ENCODE measurements around the gene DNAJA3.

Gene DNAJA3

DNA sequence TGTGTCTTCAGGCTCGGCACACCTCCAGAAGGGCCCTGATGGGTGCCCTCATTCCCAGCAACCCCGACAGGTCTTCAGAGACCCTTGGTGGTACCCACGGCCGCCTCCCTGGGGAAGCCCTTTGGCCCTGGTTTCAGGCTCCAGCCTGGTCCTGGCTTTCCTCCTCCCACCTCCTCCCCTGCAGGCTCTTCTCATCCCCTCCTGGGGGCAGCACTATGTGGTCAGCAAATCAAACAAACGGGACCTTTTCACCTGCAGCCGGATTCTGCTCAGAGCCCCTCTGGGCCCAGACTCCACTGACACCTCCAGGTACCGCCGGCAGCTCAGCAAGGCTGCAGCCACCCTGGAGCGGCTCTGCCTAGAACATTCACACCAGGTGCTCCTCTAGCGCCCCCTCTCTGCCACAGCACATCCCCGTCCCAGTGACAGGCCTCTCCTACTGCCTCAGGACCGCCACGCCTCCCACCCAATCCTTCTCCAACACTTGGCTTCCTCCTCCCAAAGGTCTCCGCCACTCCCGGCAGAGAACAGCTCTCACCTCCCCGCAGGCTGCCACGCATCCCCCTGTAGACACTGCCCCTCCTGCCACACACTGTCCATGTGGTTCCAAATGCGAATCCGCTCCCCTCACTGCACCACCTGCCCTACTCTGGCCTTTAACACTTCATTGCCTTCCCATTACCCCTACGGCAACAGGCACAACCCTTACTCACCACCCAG, 21.3 kb upstream of the DNAJA3 start:
- POLR2A ChIA-PET, result interaction anchor here (0.6 to 2.1 kb wide), 2 partner anchors 12 to 31 kb away, joined by 3 to 5 read pairs; partner anchors contain the start of gene CORO7
- peak; percentile 44; the same call in 1 of the 2 replicates for TF ChIP-seq HDGF (IDR thresholded peaks at IDR 0.05; ENCODE audit: borderline replicate concordance)
- TF ChIP-seq, protein P1, sequence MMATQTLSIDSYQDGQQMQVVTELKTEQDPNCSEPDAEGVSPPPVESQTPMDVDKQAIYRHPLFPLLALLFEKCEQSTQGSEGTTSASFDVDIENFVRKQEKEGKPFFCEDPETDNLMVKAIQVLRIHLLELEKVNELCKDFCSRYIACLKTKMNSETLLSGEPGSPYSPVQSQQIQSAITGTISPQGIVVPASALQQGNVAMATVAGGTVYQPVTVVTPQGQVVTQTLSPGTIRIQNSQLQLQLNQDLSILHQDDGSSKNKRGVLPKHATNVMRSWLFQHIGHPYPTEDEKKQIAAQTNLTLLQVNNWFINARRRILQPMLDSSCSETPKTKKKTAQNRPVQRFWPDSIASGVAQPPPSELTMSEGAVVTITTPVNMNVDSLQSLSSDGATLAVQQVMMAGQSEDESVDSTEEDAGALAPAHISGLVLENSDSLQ (IDR thresholded peaks at IDR 0.05), result peak; percentile 53; the same call in 1 of the 2 replicates
- no peak for TF ChIP-seq L3MBTL2 (conservative IDR thresholded peaks at IDR 0.05)
- CTCF ChIA-PET, result interaction anchor here (0.9 to 4.2 kb wide), 13 partner anchors 9 to 114 kb away, joined by 3 to 54 read pairs (median 9); partner anchors contain the start of genes CORO7 and PAM16
- peak; percentile 80 for DNase-seq (ENCODE audit: extremely low spot score)

DNA sequence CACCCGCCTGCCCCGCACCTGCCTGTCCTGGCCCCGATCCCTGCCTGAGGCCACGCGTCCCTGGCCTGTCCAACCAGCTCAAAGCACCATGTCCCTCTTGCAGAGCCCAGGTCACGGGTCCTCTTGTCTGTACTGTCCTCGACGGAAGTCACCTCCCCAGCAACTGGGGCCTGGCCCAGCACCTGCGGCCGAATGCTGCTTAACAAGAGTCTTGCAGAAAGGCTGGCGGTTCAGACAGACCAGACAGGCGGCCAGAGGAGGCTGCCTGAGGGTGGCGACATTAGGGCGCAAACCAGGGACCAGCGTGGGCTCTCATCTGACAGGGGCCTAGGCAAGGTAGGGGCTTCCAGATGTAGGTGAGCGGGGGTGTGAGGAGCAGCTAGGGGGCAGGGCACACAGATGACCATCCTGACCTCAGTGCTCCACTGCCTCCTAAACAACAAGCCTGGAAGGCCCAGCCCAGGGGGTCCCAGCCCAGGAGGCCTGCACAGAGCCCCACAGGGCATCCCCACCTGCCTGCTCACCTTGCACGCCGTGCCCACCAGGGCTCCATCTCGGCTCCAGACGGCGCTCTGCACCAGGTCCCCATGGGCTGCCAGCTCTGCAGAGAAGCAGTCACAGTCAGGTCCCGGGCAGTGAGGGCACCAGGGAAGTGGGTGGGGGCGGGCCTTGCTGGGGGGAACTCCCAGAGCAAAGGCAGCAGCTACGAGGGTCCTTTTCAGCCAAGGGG, 20.5 kb upstream of the DNAJA3 start:
- ChIA-PET CTCF (interaction anchor here (1.0 to 4.2 kb wide), 5 partner anchors 9 to 46 kb away, joined by 3 to 54 read pairs (median 23); partner anchors contain the start of gene CORO7), POLR2A (interaction anchor here (0.6 to 2.1 kb wide), 2 partner anchors 11 to 52 kb away, joined by 3 to 5 read pairs; partner anchors contain the start of gene CORO7)
- TF ChIP-seq ZNF384 (IDR thresholded peaks at IDR 0.05) (no peak), SUZ12 (IDR thresholded peaks at IDR 0.05) (no peak), ELF4 (IDR thresholded peaks at IDR 0.05) (no peak), LEF1 (IDR thresholded peaks at IDR 0.05; ENCODE audit: borderline replicate concordance) (no peak), L3MBTL2 (conservative IDR thresholded peaks at IDR 0.05) (no peak), FOXK2 (IDR thresholded peaks at IDR 0.05) (no peak), BHLHE40 (IDR thresholded peaks at IDR 0.05; ENCODE audit: borderline replicate concordance) (no peak), TARDBP (IDR thresholded peaks at IDR 0.05) (no peak), FOXM1 (IDR thresholded peaks at IDR 0.05; ENCODE audit: borderline replicate concordance) (no peak)
- TF ChIP-seq, protein P1 (IDR thresholded peaks at IDR 0.05), result no peak
- no peak for DNase-seq (ENCODE audit: extremely low spot score)

DNA sequence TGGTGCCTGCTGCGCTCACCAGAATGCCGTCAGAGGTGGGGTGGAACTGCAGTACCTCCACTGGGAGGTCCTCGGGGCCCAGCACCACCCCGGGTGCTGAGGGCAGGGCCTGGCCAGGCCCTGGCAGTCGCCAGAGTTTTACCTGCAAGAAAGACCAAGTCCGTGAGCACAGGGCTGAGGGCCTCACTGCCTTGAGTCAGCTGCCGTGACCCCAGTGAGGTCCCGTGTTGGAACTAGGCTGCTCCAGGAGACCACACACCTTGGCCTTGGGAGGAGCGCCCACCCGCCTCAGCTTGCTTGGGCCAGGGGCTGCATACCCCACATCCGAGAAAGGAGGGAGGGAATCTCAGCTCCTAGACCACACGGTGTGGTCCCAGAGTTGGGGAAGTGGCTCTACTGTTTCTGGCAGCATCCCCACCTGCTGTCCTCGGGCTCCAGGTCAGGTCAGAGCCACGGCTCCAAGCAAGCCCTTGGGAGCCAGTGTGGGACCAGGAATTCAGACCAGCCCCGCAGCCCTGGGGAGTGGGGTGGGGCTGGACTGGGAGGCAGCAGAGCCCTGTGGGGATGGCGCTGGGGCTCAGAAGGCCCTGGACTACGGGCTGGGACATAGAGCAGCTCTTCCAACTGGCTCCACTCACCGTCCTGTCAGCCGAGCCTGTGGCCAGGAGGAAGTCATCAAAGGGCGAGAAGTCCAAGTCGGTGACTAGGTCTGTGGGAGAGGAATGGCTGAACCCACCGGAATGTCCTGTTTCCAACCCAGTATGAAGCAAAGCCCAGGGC, 17.9 kb upstream of the DNAJA3 start:
- POLR2A ChIA-PET, result no interaction called here
- no peak for TF ChIP-seq TARDBP (IDR thresholded peaks at IDR 0.05)
- no peak for TF ChIP-seq FOXM1 (IDR thresholded peaks at IDR 0.05; ENCODE audit: borderline replicate concordance)
- TF ChIP-seq LEF1 (IDR thresholded peaks at IDR 0.05; ENCODE audit: borderline replicate concordance), result no peak
- no peak for TF ChIP-seq CTBP1 (IDR thresholded peaks at IDR 0.05; ENCODE audit: borderline replicate concordance)
- no peak for TF ChIP-seq NFRKB (IDR thresholded peaks at IDR 0.05)
- no peak for TF ChIP-seq ZNF384 (IDR thresholded peaks at IDR 0.05)
- TF ChIP-seq SUZ12 (IDR thresholded peaks at IDR 0.05), result no peak
- no peak for TF ChIP-seq L3MBTL2 (conservative IDR thresholded peaks at IDR 0.05)
- no peak for TF ChIP-seq BHLHE40 (IDR thresholded peaks at IDR 0.05; ENCODE audit: borderline replicate concordance)
- TF ChIP-seq ARNT (IDR thresholded peaks at IDR 0.05), result no peak
- no peak for TF ChIP-seq HDGF (IDR thresholded peaks at IDR 0.05; ENCODE audit: borderline replicate concordance)
- TF ChIP-seq FOXK2 (IDR thresholded peaks at IDR 0.05), result no peak
- no peak for TF ChIP-seq FOXA1 (IDR thresholded peaks at IDR 0.05)
- no peak for TF ChIP-seq SP1 (IDR thresholded peaks at IDR 0.05)
- TF ChIP-seq ELF4 (IDR thresholded peaks at IDR 0.05), result no peak
- TF ChIP-seq, protein P1 (IDR thresholded peaks at IDR 0.05), result no peak
- no peak for DNase-seq (ENCODE audit: extremely low spot score)
- CTCF ChIA-PET, result no interaction called here

DNA sequence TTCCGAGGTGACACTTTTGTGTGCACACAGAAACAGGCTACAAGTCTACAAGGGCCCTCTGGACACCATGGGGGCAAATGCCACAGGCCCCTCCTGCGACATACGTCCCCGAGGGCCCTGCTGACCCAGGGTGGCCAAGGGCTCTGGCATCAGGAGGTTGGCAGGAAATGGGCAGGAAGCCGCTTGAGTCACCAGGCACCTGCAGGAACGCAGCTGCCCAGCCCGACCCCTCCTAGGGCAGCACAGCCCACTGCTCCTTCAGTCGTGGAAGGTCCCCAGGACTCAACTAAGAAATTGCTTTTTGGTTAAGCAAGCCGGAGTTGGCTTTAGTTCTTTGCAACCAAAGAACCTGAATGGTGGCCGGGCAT, 17.4 kb upstream of the DNAJA3 start:
- ChIA-PET CTCF (interaction anchor here (0.6 kb wide), 1 partner anchor 62 kb away, joined by 3 read pairs; no protein-coding TSS in a partner anchor), POLR2A (no interaction called here)
- no peak for TF ChIP-seq HDGF (IDR thresholded peaks at IDR 0.05; ENCODE audit: borderline replicate concordance)
- no peak for DNase-seq (ENCODE audit: extremely low spot score)

DNA sequence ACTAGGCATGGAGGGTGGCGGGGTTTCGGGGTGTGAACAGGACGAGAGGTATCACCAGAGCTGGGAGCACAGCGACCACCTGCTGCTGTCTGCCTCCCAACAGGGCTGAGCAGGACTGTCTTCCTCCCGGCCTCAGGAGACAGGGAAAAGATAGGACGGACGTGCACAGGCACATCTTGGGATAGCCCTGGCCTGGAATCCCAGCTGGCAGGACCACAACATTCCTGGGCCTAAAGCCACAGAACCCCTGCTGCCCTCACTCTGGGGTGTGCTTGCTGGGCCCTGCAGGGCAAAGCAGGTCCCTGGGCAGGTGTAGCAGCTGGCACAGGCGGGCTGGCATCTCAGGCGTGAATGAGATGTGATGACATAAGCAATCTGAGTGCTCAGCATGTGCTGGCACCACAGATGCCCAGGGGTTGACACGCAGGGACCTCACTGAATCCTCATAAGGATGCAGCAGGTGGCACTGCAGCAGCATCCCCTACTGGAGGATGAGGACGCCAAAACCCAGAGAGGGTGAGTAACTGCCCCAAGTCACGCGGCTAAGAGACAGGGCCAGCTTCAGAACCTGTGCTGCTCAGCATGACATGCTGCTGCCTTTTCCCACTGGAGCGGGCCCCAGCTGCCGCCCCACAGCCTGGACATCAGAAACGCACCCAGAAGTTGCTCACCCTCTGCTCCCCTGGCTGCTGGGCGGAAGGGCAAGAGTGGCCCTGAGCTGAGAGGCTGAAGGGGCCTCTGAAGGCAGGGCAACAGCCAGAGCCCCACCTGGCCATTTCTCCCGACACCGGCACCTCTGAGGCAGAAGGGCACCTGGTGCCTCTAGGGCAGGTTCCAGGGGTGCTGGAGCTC, 16.4 kb upstream of the DNAJA3 start:
- DNase-seq (ENCODE audit: extremely low spot score), result no peak
- TF ChIP-seq, protein P1 (IDR thresholded peaks at IDR 0.05), result no peak
- TF ChIP-seq HDGF (IDR thresholded peaks at IDR 0.05; ENCODE audit: borderline replicate concordance) (no peak), ZNF384 (IDR thresholded peaks at IDR 0.05) (no peak), L3MBTL2 (conservative IDR thresholded peaks at IDR 0.05) (no peak), SUZ12 (IDR thresholded peaks at IDR 0.05) (no peak), CTBP1 (IDR thresholded peaks at IDR 0.05; ENCODE audit: borderline replicate concordance) (no peak), FOXM1 (IDR thresholded peaks at IDR 0.05; ENCODE audit: borderline replicate concordance) (no peak), ARNT (IDR thresholded peaks at IDR 0.05) (no peak), LEF1 (IDR thresholded peaks at IDR 0.05; ENCODE audit: borderline replicate concordance) (no peak), TARDBP (IDR thresholded peaks at IDR 0.05) (no peak), SP1 (IDR thresholded peaks at IDR 0.05) (no peak)
- POLR2A ChIA-PET, result interaction anchor here (1.1 kb wide), 1 partner anchor 58 kb away, joined by 3 read pairs; the partner anchor contains the start of gene PAM16
- CTCF ChIA-PET, result interaction anchor here (0.6 kb wide), 1 partner anchor 63 kb away, joined by 3 read pairs; no protein-coding TSS in a partner anchor
